HepG2 (cell line): ENCODE measurements around the gene INTS14. TPM values are rescaled to one million over a fixed set of nuclear protein-coding genes. Genes with fewer than 3 reads are reported as not detected.

Experiments used
- ATM ChIP-seq: fragments of 450-650 bp; IDR thresholded peaks from 2 replicates; pipeline ENCODE4 v1.7.1; 2017; ENCODE audit warnings: mild to moderate bottlenecking, borderline replicate concordance
- BCL6 ChIP-seq: IDR thresholded peaks from 2 replicates; pipeline ENCODE4 v1.6.1; 2016; ENCODE audit warnings: missing genetic modification reagents, missing compliant biosample characterization
- BHLHE40 ChIP-seq: IDR thresholded peaks from 2 replicates; pipeline ENCODE4 v1.6.1; 2011; ENCODE audit warnings: low read length, improper control_type of control experiment
- CHCHD3 ChIP-seq: sonication (generic); formaldehyde crosslinking; IDR thresholded peaks from 2 replicates; pipeline ENCODE4 v1.8.0; 2022; ENCODE audit warnings: mild to moderate bottlenecking, missing genetic modification reagents, moderate library complexity
- CREM ChIP-seq, 2 experiments: sonication (generic) in 1 of 2; formaldehyde crosslinking in 1 of 2; IDR thresholded peaks; 2 replicates each; pipeline versions ENCODE4 v1.4.0 to v1.6.1; 2016 to 2020; ENCODE audit warnings: antibody characterized with exemption in 1 of 2, mild to moderate bottlenecking in 1 of 2, missing genetic modification reagents in 1 of 2
- CSRNP1 ChIP-seq: sonication (generic); formaldehyde crosslinking; IDR thresholded peaks from 2 replicates; pipeline ENCODE4 v1.8.1; 2023; ENCODE audit warnings: mild to moderate bottlenecking, missing genetic modification reagents
- FOXJ3 ChIP-seq: sonication (generic); formaldehyde crosslinking; IDR thresholded peaks from 2 replicates; pipeline ENCODE4 v1.4.0; 2020; ENCODE audit warnings: missing genetic modification reagents, mild to moderate bottlenecking, borderline replicate concordance
- HIVEP1 ChIP-seq: sonication (generic); formaldehyde crosslinking; IDR thresholded peaks from 2 replicates; pipeline ENCODE4 v1.4.0; 2020; ENCODE audit warnings: mild to moderate bottlenecking, missing genetic modification reagents
- HNRNPLL ChIP-seq: fragments of 200-400 bp; formaldehyde crosslinking; IDR thresholded peaks from 2 replicates; pipeline ENCODE4 v1.6.1; 2017; ENCODE audit warnings: mild to moderate bottlenecking, low read depth, low read length; ENCODE audit not compliant: poor library complexity, severe bottlenecking
- NCOR1 ChIP-seq: fragments of 200-600 bp; sonication (generic); IDR thresholded peaks from 2 replicates; pipeline ENCODE4 v1.7.0; 2017; ENCODE audit warnings: antibody characterized with exemption, low read length, borderline replicate concordance
- PTBP1 ChIP-seq: fragments of 200-400 bp; formaldehyde crosslinking; IDR thresholded peaks from 2 replicates; pipeline ENCODE4 v1.6.1; 2018; ENCODE audit warnings: low read length, low read depth; ENCODE audit not compliant: poor library complexity, severe bottlenecking
- SALL2 ChIP-seq: sonication (generic); formaldehyde crosslinking; IDR thresholded peaks from 2 replicates; pipeline ENCODE4 v1.8.1; 2023; ENCODE audit warnings: mild to moderate bottlenecking, missing genetic modification reagents, inconsistent platforms
- SPEN ChIP-seq: sonication (generic); formaldehyde crosslinking; IDR thresholded peaks from 2 replicates; pipeline ENCODE4 v1.5.1; 2020; ENCODE audit warnings: low read depth, mild to moderate bottlenecking, missing genetic modification reagents
- THAP7 ChIP-seq: sonication (generic); formaldehyde crosslinking; IDR thresholded peaks from 2 replicates; pipeline ENCODE4 v1.8.1; 2023; ENCODE audit warnings: mild to moderate bottlenecking, missing genetic modification reagents
- ZC3H13 ChIP-seq: sonication (generic); formaldehyde crosslinking; IDR thresholded peaks from 2 replicates; pipeline ENCODE4 v1.8.1; 2023; ENCODE audit warnings: mild to moderate bottlenecking, missing genetic modification reagents, moderate library complexity
- ZIK1 ChIP-seq: sonication (generic); formaldehyde crosslinking; IDR thresholded peaks from 2 replicates; pipeline ENCODE4 v1.5.0; 2020; ENCODE audit warnings: mild to moderate bottlenecking, low read depth, missing genetic modification reagents, borderline replicate concordance
- ZMYM2 ChIP-seq: sonication (generic); formaldehyde crosslinking; IDR thresholded peaks from 2 replicates; pipeline ENCODE4 v1.8.0; 2022; ENCODE audit warnings: mild to moderate bottlenecking, missing genetic modification reagents
- ZNF3 ChIP-seq: IDR thresholded peaks from 2 replicates; pipeline ENCODE4 v1.7.0; 2017; ENCODE audit warnings: inconsistent platforms
- ZNF317 ChIP-seq: sonication (generic); formaldehyde crosslinking; IDR thresholded peaks from 2 replicates; pipeline ENCODE4 v1.5.0; 2020; ENCODE audit warnings: mild to moderate bottlenecking, missing genetic modification reagents
- ZNF333 ChIP-seq: sonication (generic); formaldehyde crosslinking; IDR thresholded peaks from 2 replicates; pipeline ENCODE4 v1.4.0; 2020; ENCODE audit warnings: mild to moderate bottlenecking, missing genetic modification reagents, borderline replicate concordance
- ZNF777 ChIP-seq: sonication (generic); formaldehyde crosslinking; IDR thresholded peaks from 2 replicates; pipeline ENCODE4 v1.4.0; 2020; ENCODE audit warnings: missing genetic modification reagents
- ZNF878 ChIP-seq: sonication (generic); formaldehyde crosslinking; IDR thresholded peaks from 2 replicates; pipeline ENCODE4 v1.8.1; 2023; ENCODE audit warnings: mild to moderate bottlenecking, missing genetic modification reagents, moderate library complexity
- ZSCAN22 ChIP-seq: sonication (generic); formaldehyde crosslinking; IDR thresholded peaks from 2 replicates; pipeline ENCODE4 v1.4.0; 2020; ENCODE audit warnings: mild to moderate bottlenecking, missing genetic modification reagents
- polyA plus RNA-seq, 8 experiments: library from polyadenylated mRNA; depleted of rRNA in 3 of 8; stranded (reverse) in 7 of 8; unstranded in 1 of 8; fragments of >200 nt; fragmentation: Illumina TruSeq in 4 of 8; extraction: Trizol in 4 of 8; gene quantifications; 2 replicates each; pipeline versions ENCODE4 v1.2.1 to v1.2.3, GENCODE V29; 2011 to 2016; ENCODE audit warnings: low read depth in 4 of 8, missing spikeins in 1 of 8, mixed read lengths in 1 of 8; ENCODE audit not compliant: insufficient read depth in 1 of 8
- total RNA-seq, 5 experiments: library from RNA; depleted of rRNA; stranded (reverse); fragments of >200 nt; fragmentation: Illumina TruSeq; extraction: Trizol; gene quantifications; 2 replicates each; pipeline ENCODE4 v1.2.3, GENCODE V29; 2016; ENCODE audit warnings: low read depth in 1 of 5
- TF ChIP-seq, protein P1 (sequence below): sonication (generic); formaldehyde crosslinking; IDR thresholded peaks from 2 replicates; pipeline ENCODE4 v1.8.0; 2022; ENCODE audit warnings: low read depth, missing genetic modification reagents

Gene INTS14
- total and polyA plus RNA-seq, 2 of the 13 experiments (the other 11 are each of a cell fraction or from before 2014, with no cell fraction given) = 41.4 to 52.0 TPM

DNA sequence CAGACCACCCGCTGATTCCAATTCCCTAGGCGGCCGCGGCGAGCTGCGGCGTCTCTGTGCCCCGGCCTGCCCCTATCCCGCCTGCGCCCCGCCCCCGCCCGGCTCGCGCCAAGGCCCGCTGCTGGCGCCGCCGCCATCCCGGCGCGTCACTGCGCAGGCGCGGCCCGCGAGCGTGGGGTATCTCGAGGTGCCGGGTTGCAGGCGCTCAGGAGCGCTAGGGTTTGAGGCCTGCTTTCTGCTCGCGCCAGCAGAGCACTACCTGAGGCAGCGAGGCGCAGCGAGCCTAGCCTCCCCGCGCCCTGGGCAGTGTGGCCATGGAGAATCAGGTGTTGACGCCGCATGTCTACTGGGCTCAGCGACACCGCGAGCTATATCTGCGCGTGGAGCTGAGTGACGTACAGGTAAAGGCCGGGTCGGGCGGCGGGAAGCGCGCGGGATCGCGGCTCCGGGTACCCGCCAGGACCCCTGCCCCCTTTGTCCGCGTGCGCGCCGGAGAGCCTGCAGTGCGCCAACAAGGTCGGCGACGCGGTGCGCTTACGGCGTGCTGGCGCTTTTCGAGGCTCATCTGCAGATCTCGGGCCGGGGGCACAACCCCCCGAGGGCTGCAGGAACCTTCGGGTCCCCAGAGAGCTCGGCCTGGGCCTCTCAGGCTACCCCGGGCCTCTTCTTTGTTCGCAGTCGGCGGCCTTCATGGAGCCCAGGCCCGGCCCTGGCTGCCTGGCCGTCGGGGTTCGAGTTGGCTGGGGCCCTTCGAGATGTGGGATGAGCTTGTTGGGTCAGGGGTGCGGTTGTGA lies 80.4 kb downstream of the INTS14 start, which contains the start of gene HACD3 (continued):
- TF ChIP-seq ZIK1 (CRISPR knock-in tag) (peak; percentile 93; the same call in 1 of the 2 replicates), BCL6 (CRISPR knock-in tag) (peak; percentile 44), ATM (no peak), ZNF777 (CRISPR knock-in tag) (peak; percentile 91), CHCHD3 (CRISPR knock-in tag) (peak; percentile 92), ZNF317 (CRISPR knock-in tag) (peak; percentile 70), ZMYM2 (CRISPR knock-in tag) (peak; percentile 86), ZC3H13 (CRISPR knock-in tag) (peak; percentile 33; the same call in 1 of the 2 replicates), NCOR1 (no peak; the same call in 1 of the 2 replicates), FOXJ3 (CRISPR knock-in tag) (no peak), PTBP1 (peak; percentile 22), THAP7 (CRISPR knock-in tag) (peak; percentile 76; the same call in 1 of the 2 replicates), ZNF333 (peak; percentile 89; the same call in 1 of the 2 replicates), ZNF878 (CRISPR knock-in tag) (no peak), SALL2 (peak; percentile 97), HIVEP1 (CRISPR knock-in tag) (peak; percentile 80), BHLHE40 (no peak), SPEN (CRISPR knock-in tag) (peak; percentile 94), CREM (IDR thresholded peaks at IDR 0.05) (no peak), CREM (CRISPR knock-in tag; IDR thresholded peaks at IDR 0.05) (no peak), CSRNP1 (no peak; the same call in 1 of the 2 replicates), ZNF3 (CRISPR knock-in tag) (0 out of 2 replicates have a peak, but pooled peaks have one; percentile 48), HNRNPLL (peak; percentile 71), ZSCAN22 (CRISPR knock-in tag) (peak; percentile 75; the same call in 1 of the 2 replicates)
- TF ChIP-seq, protein P1, sequence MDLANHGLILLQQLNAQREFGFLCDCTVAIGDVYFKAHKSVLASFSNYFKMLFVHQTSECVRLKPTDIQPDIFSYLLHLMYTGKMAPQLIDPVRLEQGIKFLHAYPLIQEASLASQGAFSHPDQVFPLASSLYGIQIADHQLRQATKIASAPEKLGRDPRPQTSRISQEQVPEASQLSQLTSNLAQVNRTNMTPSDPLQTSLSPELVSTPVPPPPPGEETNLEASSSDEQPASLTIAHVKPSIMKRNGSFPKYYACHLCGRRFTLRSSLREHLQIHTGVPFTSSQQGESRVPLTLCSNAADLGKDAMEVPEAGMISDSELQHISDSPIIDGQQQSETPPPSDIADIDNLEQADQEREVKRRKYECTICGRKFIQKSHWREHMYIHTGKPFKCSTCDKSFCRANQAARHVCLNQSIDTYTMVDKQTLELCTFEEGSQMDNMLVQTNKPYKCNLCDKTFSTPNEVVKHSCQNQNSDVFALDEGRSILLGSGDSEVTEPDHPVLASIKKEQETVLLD (CRISPR knock-in tag) = no peak
